Activated T-helper 9 cell treated with anti-CD3 and anti-CD28 coated beads, Interleukin-2, amount 50 U/mL, for 16 hours (primary cell): Measurements from ENCODE around the gene LRRC66.

Source experiments
- DNase-seq: peaks from one replicate; pipeline ENCODE4 v3.0.0-alpha.2; 2020; ENCODE audit warnings: low read depth

Gene LRRC66

DNA sequence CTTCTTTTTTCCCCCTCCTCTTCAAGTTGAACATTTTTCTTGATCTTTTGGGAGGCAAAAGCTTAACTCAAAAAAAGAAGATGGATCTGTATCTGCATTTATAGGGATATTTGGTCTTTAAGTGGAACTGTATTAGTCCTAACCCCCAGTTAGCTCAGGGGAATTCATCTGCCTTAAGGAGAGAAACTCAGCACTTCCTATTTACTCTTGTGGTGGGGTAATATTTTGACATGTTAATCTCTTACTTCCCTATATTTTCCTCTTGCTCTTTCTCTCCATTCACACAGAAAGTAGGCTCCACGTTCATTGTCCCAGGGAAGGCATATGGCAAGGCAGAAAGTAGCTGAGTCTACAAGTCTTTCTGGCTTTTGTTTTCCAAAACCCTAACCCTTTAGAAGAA is 5.3 kb downstream of the LRRC66 start:
- DNase-seq = no peak

DNA sequence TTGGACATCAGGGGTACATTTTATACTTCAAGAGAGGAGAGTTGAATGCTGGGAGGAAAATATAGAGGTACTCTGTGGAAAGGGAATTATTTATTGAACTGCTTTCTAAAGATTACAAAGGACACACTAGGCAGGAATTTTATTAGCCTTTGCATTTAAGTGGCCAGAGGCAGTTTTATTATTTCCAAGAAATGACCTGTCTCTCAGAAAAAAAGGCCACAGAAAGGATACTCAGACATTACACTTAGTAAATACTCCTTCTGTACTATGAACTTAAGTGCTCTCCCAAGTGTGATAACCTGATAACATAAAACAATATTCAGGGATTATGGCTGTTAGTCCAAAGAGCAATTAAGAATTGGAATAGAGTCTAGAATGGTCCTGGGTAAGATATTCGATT is 7.5 kb downstream of the LRRC66 start:
- no peak for DNase-seq

DNA sequence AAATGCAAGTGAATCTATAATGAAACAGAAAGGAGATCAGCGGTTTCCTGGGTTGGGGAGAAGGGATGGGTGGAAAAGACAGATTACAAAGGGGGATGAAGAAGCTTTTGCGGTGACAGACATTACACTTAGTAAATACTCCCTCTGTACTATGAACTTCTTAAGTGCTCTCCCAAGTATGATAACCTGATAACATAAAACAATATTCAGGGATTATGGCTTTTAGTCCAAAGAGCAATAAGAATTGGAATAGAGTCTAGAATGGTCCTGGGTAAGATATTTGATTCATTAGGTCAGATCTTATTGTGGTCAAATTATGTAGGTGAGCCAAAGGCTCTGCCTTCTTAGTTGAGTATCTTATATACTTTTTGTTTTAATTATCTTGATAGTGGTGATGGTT is 9.2 kb downstream of the LRRC66 start:
- DNase-seq = no peak

DNA sequence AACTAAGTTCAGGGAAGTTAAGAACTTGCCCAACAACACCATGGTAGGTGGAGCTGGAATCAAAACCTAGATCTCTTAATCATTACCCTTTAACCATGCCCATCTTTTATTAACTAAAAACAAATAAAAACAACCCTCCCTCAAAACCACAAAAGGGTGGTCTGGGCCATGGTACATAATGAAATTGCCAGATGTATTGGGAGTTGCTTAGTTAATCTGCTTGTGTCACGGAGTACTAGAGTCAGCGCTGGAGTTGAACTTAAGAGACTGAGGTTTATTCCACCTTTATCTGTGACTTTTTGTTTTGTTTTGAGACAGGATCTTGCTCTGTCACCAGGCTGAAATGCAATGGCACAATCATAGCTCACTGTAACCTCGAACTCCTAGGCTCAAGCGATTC is 13.3 kb downstream of the LRRC66 start:
- no peak for DNase-seq

DNA sequence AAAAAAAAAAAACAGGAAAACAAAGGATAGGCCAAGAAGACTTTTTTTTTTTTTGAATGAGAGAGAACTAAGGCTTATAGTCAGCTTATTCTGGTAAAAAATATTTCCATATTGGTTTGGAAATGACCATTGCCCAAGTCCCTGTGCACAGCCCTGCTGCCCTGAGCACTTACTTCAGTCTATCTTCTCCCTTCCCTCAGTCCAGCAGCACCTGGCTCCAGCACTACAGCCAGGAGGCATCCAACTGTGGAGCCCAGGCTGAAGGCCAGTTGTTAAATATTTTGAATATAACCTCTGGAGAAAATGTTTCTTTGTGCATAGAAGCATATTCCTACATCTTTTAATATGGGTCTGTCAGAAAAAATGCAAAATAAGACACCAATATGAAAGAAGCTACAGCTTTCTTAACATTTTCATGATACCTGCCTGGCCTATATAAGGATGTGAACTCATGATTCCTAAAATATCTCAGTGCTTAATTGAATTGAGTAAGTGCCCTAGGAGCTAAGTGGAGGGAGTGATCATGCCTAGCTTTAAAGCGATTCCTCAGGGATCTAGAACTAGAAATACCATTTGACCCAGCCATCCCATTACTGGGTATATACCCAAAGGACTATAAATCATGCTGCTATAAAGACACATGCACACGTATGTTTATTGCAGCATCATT is 14.4 kb downstream of the LRRC66 start:
- DNase-seq = no peak

DNA sequence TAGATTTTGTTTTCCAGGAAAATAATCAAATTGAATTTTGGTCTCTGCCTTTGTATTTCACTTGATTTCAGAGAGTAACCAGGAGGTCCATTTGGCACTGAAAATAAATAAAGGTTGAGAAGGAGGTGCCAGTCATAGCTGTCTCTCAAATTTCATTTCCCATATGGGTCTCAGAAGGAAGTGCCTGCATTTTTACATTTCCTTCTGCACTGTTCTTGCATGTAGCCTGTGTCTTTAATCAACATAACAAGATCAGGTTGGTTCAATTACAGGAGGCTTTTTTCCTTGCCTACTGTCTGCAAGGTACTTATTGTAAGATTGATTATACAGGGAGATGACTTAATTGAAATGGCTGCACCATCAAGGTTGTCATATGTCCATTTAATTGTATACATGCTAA is 15.7 kb downstream of the LRRC66 start:
- no peak for DNase-seq

DNA sequence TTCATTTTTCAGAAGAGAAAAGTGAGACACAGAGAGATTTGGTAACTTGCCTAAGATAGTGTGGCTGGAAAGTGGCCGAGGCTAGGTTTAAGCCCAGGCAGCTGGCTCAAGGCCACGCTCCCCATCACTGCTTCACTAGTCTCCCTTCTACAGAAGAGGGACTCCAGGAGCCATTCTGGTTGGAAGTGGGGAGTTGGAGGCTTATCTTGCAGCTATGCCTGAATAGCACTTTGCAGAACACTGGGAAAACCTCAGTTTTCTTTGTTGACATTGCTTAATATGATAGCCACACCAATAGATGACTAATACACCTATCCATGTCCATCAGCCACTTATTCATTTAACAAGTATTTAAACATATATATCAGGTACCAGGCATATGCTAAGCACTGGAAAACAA is 18.5 kb downstream of the LRRC66 start:
- DNase-seq = no peak

DNA sequence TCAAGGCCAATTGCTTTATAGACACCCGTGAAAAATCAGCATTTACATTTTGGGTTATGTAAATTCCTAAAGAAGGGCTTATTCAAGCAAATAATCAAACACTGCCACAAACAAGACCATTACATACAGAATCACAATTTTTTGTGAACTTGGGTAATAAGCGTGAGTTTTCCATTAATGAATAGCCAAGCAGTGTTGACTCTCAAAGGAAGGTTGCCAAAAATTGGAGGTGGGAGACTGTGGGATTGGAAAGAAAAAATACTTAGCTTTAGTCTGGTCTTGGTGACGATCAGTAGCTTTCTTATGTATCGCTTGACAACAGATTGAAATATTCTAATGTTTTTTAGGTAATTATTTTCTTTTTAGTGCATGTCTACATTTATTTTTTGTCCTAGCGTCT is 20.9 kb downstream of the LRRC66 start:
- DNase-seq = no peak

DNA sequence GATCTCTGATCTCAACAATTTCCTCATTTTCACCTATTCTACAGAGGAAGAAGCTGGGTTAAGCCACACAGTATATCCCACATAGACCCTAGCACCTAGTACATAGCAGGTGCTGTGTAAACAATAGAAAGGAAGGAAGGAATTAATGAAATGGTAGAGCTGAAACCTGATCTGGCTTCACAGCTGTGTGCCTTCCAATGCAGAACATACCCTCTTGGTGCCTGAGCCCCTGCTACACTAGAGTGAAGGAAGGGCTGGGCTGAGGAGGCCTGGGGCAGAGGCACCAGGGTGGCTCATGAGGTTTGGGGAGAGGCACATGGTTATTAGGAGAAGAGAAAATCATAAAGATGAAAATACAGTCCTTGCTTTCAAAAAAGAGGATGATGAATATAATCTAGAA is 21.3 kb downstream of the LRRC66 start:
- DNase-seq = no peak

DNA sequence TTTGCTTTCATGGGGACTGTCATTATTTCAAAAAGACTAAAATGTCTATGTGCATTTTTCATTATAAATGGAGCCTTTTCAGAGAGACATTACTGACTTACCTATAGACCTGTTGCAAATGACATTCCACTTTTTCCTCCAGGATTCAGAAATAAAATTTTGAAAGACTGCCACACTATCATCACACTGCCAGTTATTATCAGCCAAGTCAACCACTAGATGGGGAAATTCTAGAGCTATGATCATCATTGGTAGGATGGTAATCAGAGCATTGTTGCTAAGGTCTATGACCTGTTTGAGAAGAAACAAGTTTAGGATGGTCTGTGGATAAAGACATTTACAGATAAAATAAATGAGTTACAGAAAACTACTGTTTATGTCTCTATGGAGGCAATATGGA is 22.5 kb downstream of the LRRC66 start:
- no peak for DNase-seq

DNA sequence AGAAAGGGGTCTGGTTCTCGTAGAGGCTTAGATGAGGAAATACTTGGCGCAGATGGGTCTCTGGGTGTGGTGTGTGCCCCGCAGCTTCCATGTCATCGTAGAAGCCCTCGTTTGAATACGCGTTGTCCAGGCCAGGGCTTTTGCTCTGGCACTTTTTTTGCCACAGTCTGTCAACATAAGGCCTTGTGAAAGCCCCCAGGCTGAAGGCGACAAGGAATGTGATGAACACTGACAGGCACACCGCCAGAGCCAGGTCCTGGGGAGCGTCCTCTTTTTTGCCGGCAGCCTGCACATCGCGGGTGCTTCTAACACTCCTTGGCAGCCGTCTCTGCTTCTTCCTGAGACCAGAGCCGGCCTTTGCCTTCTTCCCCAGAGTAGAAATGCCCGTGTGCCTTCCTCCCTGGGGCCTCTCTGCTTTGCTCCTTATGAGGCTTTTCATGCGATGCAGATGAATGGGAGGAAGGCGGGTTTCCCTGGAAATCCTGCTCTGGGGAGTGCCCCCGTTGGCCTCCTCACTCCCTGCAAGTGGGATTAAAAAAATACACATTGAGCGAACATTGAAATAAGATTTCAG is 24.4 kb downstream of the LRRC66 start:
- DNase-seq = no peak

DNA sequence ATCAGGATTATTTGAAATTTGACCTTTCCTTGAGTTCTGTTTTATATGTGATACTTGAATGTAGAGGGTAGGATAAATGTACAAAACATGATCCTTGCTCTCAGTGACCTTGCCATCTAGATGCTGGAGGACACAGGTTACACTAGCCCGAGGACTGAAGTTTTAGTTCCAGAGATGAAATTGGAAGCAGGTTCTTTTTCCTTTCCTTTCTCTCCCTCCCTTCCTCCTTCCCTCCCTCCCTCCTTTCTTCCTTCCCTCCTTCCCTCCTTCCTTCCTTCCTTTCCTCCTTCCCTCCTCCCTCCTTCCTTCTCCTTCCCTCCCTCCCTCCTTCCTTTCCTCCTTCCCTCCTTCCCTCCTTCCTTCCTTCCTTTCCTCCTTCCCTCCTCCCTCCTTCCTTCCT is 54.3 kb downstream of the LRRC66 start:
- no peak for DNase-seq

DNA sequence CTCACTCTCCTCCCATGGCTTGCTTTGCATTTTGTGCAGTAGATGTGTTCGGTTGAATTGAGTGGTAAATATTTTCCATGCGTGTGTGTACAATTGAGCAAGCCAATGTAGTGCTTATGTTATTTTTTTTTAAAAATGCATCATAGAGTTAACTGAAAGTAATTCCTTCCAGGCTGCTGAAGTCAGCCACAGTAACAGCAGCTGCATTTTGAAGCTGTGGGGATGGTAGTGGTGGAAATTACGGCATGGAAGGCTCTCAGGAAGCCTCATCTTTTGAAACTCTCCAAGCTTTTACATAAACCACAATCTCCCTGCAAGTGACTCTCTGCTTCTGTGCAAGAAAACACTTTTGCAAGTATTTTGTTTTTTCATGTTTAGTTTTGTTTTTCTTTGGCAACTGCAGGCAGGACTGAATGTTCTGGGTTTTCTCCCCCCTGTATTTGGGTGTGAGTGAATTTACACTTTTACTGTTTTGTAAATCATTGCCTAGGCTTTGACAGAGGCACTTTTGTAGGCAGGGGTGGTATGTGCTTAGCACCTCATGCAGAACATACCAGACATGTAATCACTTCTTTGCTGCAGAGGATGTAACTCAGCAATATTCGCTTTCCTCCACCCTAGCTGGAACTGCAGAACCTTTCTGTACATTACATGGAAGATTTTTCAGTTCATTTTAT is 56.2 kb downstream of the LRRC66 start:
- no peak for DNase-seq

DNA sequence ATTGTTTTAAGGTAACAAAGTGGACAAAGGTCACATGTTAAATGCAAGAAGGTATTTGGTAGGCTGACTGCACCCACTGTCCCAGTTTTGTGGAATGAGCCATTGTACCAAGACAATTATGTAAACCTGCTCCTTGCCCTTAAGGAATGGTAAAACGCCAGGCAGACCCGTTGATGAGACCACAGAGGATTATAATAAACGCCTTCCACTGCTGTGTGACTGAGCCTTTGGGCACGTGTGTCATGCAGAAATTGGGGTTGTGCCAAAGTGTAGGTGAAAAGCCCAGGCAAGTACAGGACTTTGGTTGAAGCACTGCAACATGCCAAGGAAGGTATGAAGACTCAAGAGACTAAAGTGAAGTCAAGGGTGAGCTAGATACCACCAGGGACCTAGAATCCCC is 59.7 kb downstream of the LRRC66 start:
- no peak for DNase-seq

DNA sequence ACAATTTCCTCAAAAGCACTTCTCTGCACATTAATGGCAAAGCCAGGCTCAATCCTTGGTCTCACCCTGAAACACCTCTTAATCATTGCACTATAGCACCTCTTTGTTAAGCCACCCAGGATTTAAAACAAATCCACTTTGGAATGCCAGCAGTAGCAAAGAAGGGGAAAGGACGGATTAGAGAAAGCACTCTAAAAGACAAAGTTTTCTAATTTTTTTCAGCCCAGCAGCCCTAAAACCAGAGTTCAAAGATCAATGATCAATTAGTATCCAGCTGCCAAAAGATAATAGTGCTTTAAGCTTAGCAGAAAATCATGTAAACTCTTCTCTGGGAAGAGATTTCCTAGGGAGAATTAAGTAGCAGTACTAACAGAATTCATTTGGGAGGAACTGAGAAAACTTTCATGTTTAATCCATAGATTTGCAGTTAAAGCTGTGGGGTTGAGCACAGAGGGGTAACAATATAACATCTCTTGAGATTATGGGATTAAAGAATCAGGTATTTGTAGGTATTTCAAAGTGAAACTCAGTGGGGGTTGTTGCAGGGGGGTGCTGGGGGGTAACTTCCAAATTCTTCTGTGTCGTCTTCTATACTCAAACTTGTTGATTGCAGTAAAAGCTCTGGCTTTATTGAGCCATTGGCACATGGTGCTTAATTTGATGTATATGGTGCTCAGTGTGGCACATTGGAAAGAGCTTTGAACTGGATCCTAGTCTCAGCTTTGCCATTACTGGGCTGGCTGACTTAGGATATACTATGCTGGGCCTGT is 61.8 kb downstream of the LRRC66 start:
- DNase-seq = no peak
